GM18520 (cell line): ENCODE data around the gene GRIN2C.

Experiments
- ATAC-seq: cut with Tn5 transposase; IDR thresholded peaks from one replicate; pipeline ENCODE4 v1.9.1; 2021; ENCODE audit not compliant: unreplicated experiment

Gene GRIN2C

GRCh38 chr17:74824961-74825627 lies 34.6 kb downstream of the GRIN2C start:
- no peak for ATAC-seq

DNA sequence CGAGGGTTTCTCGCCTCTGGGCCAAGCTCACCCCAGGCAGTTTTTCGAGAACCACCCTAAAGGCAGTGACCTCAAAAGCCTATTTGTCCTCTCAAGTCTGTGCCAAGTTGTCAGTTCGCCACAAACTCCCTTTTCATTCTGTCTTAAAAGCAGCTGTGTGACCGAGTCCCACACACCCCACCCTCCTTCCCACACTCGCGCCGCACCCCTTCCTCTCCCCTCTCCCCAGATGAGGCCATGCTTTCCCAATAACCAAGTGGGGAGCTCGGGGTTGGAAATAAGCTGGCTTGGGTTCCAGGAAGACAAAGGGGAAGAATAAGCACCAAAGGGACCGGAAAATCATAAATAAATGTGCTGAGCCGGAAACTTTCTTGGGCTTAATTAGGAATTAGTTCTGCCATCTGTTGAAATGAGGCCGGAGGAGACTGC lies 36.7 kb downstream of the GRIN2C start:
- no peak for ATAC-seq

- no peak for ATAC-seq
Measured at GRCh38 chr17:74822335-74822938, 37.2 kb downstream of the GRIN2C start.

DNA sequence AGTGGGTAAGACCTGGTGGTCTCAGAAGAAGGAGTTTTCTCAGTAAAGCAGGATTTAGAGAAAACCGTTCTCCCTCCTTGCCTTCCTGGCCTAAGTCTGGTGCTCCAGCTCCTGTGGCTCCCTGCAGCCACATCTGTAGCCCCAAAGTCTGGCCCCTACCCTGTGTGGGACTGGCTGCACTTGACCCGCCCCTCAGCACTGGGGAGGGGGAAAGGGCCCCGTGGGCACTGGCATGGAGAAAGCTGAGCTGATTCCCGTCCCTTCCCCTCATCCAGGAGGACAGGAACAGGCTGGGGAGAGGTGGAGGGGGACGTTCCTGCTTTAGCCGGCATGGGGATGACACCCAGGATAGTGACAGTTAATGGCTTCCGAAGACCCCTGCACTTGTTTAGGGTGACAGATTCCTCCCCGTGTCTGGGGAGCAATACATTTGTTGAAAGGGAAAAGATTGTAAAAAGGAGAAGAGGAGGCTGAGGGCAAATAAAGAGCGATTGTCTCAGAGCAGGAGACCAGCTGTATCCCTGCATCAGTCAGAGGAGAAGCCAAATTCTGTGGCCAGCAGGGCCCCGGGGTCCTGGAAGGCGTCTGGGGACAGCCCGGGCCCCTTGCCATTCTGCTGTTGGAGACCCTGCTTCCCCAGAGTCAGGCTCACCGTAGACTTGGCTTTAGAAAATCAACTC lies 37.9 kb downstream of the GRIN2C start:
- ATAC-seq = no peak

DNA sequence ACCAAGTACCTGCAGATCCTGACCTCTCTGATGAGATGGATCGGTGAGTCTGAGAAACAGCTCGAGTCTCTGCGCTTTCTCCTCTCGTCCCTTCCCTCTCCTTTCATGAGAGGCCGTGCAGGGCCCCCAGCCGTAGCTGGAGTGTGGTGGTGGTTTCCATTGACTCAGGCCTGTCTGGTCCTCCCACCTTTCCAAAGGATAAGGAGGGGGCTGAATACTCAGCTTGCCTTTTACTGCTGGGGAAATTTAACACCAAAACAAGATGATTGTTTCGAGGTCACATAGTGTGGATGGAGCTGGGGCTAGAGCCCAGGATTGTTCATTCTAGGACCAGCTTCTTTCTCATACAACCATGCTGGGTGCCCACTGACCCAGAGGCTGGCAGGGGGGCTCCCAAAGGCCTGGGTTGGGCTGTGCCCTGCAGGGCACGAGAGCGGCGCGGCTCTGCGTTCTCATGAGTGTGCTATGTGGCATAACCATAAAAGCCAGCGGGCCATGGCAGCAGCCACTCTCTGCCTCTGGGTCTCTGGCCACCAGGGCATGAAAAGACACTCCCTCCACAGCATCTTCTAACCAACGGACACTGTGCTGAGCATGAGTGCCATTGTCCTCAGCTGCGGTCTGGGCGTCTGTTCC lies 39.8 kb downstream of the GRIN2C start:
- no peak for ATAC-seq

GRCh38 chr17:74818291-74818938 lies 41.3 kb downstream of the GRIN2C start:
- ATAC-seq = no peak

DNA sequence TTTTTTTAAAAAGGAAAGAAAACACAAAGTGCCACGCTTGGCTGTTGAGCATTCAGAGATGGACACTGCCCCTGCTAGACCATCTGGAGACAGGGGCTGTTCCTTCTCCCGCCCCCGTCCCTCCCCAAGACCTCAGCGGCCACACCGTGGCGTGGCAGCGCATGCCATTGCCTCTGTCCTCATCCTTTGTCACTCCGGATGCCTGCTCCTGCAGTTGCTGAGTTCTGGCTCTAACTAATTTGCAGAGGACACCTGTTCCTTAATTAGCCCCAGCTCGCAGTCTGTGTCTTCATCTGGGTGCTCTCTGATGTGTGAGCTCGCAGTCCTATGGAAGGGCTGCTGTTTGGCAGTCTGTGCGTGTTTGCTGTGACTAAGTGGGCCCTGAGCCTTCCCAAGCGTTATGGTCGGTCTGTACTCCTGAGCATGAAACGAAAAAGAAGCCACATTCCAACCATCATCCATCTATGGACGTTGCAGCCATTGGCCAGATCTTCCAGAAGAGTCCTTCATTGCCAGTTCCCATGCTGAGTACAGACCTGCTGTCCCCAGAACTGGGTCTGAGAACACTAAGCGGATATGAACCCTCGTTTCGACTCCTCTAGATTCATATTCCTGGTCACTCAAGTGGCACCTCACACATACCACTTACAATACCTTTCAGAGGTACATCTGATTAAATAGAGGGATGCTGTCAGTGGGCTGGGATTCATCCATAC lies 42.6 kb downstream of the GRIN2C start:
- ATAC-seq = no peak

- ATAC-seq = no peak
Measured at GRCh38 chr17:74815550-74816370, 43.9 kb downstream of the GRIN2C start.

GRCh38 chr17:74815067-74815466 lies 44.6 kb downstream of the GRIN2C start:
- no peak for ATAC-seq

DNA sequence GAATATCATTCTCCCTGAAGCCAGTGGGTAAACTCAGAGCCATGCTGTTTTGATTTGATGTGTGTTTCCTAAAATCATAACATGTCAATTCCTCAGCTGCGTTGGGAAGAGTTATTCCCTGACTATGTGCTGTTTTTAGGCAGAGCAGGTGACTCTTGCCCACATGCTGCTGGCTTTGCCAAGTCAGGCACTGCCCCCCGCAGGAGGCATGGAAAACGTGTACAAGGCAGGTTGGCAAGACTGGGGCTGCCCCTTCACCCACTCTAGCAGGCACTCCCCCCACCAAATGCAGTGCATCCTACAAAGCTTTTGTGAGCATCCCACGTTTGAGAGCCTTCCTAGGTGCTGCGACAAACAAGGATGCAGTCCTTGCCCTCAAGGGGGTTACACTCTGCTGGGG lies 45.2 kb downstream of the GRIN2C start:
- no peak for ATAC-seq

- no peak for ATAC-seq
Measured at GRCh38 chr17:74812109-74813009, 47.3 kb downstream of the GRIN2C start.

DNA sequence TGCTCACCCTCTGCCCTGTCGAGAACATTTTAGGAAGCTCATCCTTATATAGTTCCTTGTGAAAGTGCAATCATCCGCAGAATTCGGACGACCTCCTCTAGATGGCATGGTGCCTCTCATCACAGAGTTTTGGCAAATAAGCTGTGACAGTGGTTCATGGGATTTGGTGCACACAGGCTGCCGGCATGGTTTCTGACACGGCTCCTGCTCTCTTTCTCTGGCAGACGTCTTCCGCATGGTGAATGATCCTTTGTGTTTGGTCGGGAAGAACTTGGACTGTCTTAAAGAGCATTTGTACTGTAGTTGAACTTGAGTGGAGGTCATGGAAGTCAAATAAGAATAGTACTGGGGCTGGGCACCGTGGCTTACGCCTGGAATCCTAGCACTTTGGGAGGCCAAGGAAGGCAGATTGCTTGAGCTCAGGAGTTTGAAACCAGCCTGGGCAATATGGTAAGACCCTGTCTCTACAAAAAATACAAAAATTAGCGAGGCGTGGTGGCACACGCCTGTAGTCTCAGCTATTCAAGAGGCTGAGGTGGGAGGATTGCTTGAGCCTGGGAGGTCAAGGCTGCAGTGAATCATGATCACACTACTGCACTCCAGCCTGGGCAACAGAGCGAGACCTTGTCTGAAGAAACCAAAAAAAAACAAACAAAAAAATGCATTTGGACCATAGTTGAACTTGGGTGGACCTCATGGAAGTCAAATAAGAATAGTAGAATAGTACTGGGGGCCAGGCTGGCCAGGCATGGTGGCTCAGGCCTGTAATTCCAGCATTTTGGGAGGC lies 48.8 kb downstream of the GRIN2C start:
- no peak for ATAC-seq

DNA sequence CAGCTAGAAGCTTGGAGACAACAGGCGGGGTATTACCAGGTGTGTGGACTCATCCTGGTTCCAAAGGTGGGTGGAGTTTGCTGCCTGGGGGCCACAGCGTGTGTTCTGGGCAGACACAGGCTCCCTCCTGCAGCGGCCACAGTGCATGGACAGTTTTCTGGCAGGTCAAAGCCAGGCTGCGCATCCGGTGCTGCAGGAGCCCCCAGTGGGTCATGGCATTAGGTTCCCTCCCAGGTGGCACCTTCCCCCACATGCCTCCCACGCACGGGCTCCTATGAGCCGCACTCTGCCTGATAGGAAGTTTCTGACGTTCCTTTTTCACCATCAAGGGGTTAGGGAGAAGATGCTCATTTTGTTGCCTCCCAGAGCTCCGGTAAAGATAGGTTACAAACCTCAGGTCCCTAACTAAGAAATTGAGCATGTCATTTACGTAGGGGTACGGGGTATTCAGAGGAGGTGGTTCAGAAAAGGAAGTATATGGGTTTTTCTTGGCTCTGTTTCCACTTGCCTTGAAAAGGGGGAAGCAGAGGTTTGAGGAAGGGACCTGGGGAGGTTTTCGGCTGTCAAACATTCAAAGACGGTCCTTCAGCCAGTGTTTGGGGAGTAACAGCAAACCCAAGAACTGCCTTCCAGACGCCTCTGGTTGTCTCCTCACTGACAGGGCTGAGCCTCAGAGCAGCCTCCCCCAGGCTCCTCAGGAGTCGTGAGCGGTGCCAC lies 50.8 kb downstream of the GRIN2C start:
- no peak for ATAC-seq

DNA sequence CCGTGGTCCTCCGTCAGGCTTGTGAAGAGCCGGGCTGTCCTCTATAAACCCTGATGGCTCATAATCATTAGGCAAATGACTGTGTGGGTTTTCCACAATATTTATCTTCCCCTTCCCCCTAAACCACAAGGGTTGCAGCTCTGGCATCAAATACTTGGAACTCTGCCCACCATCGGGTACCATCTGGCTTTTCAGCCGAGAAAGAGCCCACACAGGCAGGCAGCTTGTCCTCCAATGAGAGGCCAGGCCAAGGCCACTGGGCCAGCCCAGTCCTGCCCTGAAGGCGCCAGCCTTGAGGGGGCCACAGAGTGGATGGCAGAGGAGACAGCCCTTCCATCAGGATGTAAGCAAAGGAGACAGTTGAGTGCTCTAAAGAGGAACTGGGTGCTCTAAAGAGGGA lies 51.8 kb downstream of the GRIN2C start:
- no peak for ATAC-seq

- no peak for ATAC-seq
Measured at GRCh38 chr17:74807441-74807840, 52.2 kb downstream of the GRIN2C start.

DNA sequence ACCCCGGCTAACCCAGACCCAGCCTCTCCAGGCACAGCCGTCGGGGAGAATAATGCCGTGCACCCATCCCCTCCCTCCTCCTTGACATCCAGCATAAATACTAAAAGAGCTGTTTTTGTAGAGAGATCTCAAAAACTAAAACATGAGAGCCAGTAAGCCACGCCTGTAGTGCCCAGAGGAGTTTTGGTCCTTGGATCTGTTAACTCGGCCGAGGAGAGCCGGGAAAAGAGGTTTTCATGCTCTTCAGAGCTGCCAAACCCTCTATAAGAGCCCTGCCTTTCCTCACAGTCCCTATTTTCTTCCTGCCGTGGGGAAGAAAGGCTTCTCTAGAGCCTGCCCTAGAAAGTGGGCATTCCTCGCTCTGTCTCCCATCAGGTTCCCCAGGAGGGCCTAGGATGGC lies 53.4 kb downstream of the GRIN2C start:
- no peak for ATAC-seq

GRCh38 chr17:74805591-74805991 lies 54.1 kb downstream of the GRIN2C start:
- ATAC-seq = no peak
